A549 (cell line): ENCODE measurements around the gene NEBL.

Source experiments
- CTCF ChIP-seq: fragments of >200 bp; sonication (Bioruptor Twin); formaldehyde crosslinking; IDR thresholded peaks from 3 replicates; pipeline ENCODE4 v1.5.1; 2016
- EHMT2 ChIP-seq: fragments of 200-600 bp; sonication (generic); IDR thresholded peaks from 2 replicates; pipeline ENCODE4 v1.6.1; 2016; ENCODE audit warnings: antibody characterized with exemption, low read depth, mild to moderate bottlenecking, moderate library complexity
- SREBF2 ChIP-seq: fragments of 450-650 bp; IDR thresholded peaks from 2 replicates; pipeline ENCODE4 v1.6.1; 2014; ENCODE audit warnings: mild to moderate bottlenecking, moderate library complexity
- TF ChIP-seq, protein P1 (sequence below): fragments of 250-450 bp; sonication (Bioruptor Pico); IDR thresholded peaks from 2 replicates; pipeline ENCODE4 v1.5.0; 2021; ENCODE audit warnings: mild to moderate bottlenecking, moderate library complexity, borderline replicate concordance

GRCh38 chr10:20898866-20899535 lies 1.9 kb upstream of the NEBL start:
- TF ChIP-seq CTCF = no peak
- TF ChIP-seq SREBF2 = no peak
- TF ChIP-seq, protein P1, sequence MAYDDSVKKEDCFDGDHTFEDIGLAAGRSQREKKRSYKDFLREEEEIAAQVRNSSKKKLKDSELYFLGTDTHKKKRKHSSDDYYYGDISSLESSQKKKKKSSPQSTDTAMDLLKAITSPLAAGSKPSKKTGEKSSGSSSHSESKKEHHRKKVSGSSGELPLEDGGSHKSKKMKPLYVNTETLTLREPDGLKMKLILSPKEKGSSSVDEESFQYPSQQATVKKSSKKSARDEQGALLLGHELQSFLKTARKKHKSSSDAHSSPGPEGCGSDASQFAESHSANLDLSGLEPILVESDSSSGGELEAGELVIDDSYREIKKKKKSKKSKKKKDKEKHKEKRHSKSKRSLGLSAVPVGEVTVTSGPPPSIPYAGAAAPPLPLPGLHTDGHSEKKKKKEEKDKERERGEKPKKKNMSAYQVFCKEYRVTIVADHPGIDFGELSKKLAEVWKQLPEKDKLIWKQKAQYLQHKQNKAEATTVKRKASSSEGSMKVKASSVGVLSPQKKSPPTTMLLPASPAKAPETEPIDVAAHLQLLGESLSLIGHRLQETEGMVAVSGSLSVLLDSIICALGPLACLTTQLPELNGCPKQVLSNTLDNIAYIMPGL = no peak
- TF ChIP-seq EHMT2 = no peak
